HUDEP-2 (cell line): ENCODE results near the gene KIF26B.

Experiments
- DNase-seq, 76 experiments: peaks; one replicate each; lab custom pipeline; 2025; ENCODE audit not compliant: unreplicated experiment in 76 of 76; lab: John Stamatoyannopoulos, UW

KIF26B gene

DNA sequence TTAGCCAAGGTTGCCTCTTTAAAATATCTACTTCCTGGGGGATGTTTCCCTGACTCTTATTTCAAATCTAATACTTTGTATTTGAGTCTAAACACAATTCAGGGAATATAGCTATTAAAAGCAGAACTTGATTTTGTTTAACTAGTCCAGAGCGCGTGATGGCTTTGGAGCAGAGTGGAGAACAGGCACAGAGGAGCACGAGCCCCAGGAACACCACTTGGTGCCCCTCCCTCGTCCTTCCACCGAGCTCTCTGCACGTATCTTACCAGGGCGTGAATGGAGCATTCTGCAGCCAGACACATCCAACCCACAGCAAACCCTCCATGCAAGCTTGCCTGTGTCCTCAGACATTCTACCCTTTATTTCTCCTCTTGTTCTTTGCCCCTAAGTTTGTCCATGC lies 14.1 kb downstream of the KIF26B start:
- no peak for DNase-seq

DNA sequence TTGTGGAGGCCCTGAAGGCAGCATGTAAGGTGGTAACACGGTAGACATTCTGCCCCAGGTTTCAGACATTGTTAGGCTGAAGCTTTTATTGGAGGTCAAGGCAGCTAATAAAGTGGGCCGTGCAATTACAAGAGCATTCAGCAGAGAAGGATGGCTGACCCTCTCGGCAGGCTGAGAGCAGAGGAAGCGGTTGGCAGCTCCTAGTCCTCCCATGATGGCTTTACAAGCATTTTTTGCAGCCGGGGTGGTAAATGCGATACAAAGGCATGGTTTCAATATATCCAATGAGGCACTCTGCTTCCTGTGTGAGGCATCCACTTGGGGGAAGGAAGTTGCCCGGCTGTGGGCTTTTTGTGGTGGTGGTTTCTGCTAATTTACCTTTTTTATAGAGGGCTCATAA lies 14.6 kb downstream of the KIF26B start:
- no peak for DNase-seq

- DNase-seq: no peak
Measured at GRCh38 chr1:245172026-245172425, 17.2 kb downstream of the KIF26B start.

DNA sequence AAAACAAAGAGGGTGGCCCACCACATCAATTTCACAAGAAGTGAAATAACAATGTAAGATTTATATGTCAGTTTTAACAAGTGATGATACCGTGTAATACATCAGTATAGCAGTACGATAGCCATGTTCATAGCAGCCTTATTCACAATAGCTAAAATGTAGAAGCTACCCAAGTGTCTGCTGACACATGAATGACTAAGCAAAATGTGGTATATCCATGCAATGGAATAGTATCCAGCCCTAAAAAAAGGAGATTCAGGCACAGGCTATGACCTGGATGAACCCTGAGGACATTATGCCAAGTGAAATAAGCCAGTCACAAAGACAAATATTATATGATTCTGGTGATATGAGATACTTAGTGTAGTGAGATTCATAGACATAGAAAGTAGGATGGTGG lies 18.0 kb downstream of the KIF26B start:
- no peak for DNase-seq

GRCh38 chr1:245173446-245174211 lies 18.8 kb downstream of the KIF26B start:
- DNase-seq: no peak

DNA sequence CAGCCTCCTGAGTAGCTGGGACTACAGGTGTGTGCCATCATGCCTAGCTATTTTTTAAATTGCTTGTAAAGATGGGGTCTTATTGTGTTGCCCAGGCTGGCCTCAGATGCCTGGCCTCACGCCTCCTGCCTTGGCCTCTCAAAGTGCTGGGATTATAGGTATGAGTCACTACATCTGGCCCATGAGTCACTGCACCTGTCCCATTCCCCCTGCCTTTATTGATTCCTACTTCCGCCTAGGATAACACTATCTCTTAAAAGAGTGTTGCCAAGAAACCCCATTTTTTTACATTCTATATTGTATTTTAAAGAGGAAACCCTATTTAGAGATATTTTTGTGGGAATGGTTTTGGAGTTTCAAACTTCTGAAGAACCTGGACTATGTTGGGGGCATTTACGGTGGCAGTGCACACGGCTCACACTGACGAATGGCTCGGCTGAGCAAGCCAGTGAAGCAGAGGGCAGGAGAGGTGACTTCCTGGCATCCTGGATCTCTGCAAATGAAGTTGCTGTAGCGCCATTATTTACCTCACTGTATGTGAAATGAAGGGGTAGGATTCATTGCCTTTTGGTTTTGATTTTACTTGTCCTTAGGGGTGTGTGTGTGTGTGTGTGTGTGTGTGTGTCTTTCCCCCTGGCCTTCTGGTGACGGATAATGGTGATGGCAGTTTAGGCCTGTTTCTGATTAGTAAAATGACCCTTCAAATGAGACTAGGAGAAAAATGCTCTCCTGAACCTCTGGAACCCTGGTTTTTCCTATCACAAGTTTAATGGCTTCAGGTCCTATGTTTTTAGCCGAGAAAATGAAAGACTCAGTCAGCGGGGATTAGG lies 22.5 kb downstream of the KIF26B start:
- no peak for DNase-seq

- no peak for DNase-seq
Measured at GRCh38 chr1:245179706-245180105, 24.9 kb downstream of the KIF26B start.

GRCh38 chr1:245180496-245181157 lies 25.8 kb downstream of the KIF26B start:
- no peak for DNase-seq

DNA sequence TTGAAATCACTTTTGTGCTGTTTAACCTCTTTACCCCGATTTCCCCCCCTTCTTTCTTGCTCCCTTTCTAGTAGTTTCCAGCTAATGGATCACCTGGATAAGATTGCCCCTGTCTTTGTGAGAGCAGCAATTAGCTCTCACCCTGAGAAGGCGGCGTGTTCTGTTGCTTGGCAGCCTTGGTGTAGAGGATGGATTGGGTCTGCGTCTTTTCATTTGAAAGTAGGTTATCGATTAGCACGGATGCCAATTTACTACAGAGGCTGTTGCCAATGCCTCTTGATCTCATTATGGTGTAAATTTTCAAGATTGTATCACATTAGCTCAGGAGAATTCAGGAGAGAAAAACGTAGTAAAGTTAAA lies 26.4 kb downstream of the KIF26B start:
- DNase-seq: no peak

GRCh38 chr1:245182028-245182427 lies 27.2 kb downstream of the KIF26B start:
- no peak for DNase-seq

GRCh38 chr1:245183429-245183828 lies 28.6 kb downstream of the KIF26B start:
- no peak for DNase-seq

GRCh38 chr1:245184779-245185178 lies 30.0 kb downstream of the KIF26B start:
- DNase-seq: no peak

- DNase-seq: no peak
Measured at GRCh38 chr1:245188403-245188802, 33.6 kb downstream of the KIF26B start.

DNA sequence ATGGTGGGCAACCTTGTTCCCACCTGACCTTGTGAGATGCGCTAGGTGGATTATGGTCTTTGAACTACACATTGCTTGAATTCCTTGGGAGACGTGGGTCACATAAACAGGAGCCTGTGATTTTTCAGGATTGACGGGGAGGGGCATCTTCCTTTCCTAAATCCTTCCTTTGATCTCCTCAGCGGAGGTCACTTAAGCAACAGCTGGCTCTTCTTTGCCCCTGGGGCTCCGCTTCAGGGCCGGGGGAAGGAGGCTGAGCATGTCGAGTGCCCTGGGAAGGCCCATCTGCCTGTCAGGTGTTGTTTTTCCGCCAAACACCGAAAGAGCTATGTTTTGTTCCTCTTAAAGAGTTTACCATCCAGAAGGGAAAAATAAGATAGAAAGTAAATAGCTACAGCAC lies 40.6 kb downstream of the KIF26B start:
- DNase-seq: no peak

DNA sequence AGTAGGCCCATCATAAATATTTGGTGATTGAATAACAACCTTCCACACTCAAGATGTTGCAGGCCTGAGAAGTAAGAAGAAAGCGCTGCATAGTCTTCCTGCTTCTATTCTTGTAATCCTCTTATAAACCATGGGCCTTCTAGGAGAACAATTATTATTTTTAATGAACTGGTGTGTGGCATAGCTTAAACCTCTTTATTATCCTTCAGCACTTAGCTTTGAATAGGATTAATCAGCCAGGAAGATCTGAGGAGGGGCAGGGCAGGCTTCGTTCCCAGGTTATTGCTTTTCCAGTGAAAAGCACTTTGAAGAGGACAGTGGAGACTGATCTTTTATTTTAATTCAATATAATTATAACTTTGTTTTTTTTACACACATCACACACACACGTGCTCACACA lies 42.3 kb downstream of the KIF26B start:
- no peak for DNase-seq

DNA sequence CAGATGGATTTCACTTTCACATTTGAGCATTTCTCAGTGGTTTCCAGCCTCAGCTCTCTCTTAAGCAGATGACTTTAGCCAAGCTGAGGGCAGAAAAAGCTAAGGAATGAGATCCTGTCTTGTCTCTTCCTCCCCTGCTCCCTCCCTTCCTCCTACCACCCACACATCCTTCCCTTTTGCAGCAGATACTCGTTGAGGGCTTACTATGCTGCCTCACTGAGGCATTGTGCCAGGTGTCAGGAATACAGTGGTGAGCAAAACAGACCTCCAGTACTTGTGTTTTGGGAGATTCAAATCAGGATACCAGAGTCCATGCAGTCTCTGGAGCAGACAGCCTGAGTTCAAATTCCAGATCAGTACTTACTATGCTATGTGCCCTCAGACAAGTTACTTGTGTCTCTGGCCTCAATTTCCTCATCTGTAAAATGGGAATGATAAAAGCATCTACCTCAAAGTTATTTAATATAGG lies 43.2 kb downstream of the KIF26B start:
- no peak for DNase-seq

GRCh38 chr1:245198748-245199516 lies 44.1 kb downstream of the KIF26B start:
- no peak for DNase-seq

DNA sequence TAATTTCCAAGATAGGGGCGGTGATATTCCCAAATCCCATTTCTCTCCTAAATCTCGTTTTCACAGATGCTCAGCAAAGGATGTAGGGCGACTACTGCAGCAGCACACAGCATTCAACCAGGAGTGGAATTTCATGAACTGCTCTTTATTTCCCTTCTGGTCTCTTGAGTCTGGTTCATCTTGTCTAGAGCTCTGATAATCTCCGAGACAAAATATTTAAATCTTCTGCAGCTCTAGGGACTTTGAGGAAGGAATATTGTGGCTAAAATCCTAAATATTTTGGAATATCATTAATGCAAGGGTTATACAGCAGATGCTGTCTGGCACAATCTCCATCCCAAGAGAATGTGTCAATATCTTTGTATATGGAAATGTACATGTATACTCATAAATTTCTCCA lies 45.4 kb downstream of the KIF26B start:
- DNase-seq: no peak

- DNase-seq: no peak
Measured at GRCh38 chr1:245201201-245201600, 46.4 kb downstream of the KIF26B start.

DNA sequence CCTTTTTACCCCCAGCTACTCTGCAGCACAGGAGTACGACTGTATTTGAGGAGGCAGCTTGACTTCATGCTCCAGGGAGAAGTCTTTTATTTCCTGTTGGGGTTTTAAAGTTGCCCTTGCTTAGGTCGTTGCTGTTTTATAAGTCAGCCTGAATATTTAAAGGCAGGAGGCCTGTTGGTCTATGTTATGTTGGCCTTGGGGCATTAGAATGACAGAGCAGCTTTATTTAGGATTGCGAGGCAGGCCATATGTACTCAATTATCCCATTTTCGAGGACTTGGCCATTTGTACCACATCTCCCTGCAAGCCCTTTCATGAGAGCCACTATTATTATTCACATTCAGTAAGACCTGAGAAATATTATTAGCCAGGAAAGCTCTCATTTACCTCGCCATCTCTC lies 47.0 kb downstream of the KIF26B start:
- DNase-seq: no peak

DNA sequence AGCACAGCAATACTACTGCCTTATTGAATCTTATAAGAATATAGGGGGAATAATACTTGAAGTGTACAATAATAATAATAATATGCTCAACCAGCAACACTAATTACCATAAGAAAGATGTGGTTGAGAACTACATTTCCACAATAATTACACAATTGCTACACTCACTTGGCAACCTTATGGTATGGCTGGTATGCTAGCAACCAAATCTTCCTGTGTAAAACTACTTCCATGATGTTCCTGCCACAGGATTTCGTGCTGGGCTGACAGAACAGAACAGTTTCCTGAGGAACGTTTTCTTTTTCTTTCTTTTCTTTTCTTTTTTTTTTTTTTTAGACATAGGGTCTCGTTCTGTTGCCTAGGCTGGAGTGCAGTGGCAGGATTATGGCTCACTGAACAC lies 50.6 kb downstream of the KIF26B start:
- DNase-seq: no peak
